Right renal pelvis (tissue), 4 donors: ENCODE measurements around the gene OLR1. TPM values are rescaled to one million over a fixed set of nuclear protein-coding genes. Genes with fewer than 3 reads are reported as not detected.
"Not testable (repeated sequence)": the region's sequence is repeated elsewhere in the genome, so short reads cannot be mapped to it uniquely, and the experiment has no call there.

ENCODE experiments used
- DNase-seq, 4 donors: peaks; one replicate each; pipeline ENCODE4 v3.0.0-alpha.2; 2013; ENCODE audit warnings: low read depth in 4 of 4, low spot score in 3 of 4, missing footprints in 1 of 4
- polyA plus RNA-seq, 4 donors: library from polyadenylated mRNA; unstranded; fragments of 120-200 nt; gene quantifications; one replicate each; pipeline ENCODE4 v1.2.1, GENCODE V29; 2013; ENCODE audit not compliant: insufficient read length in 4 of 4

OLR1 gene
- polyA plus RNA-seq, result 1 to 10 TPM; 1.2 to 1.8 (median 1.3) TPM

DNA sequence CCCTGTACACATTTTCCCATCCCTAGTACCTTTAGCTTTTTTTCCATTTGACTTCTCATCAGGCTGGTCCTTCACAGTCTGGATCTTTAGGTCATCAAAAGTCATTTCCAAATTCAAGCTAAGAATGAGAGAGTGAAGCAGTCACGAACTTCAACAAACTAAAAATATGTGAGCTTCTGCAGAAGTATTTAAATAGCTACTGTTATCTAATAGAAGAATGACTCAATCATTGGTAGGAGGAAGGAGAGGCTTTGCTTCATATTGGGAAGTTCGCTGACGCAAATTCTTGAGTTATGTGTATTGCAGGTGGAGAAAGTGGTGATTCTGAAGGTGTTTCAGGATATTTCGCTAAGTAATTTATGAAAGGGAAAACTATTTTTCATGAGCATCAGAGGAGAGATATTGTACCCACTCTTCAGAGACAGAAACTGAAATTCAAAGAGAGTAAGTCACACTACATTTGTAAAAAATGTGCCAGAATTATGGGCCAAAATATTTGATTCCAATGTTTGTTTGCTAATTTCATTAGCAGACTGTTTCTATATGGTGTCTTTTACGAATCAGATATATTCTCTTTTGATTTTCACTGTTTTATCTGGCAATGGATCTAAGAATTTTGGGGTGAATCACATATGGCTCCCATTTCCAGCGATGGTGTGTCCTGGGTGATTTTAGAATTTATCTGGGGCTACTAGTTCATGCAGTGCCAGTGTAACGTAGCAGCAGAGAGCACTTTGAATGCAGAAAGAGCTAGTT is at the start of gene OLR1:
Gene OLR1 (minus strand): TSS at position 160 of the 756 bp plus-strand sequence. CDS start 55 bp downstream, at position 105.
- DNase-seq, result no peak

DNA sequence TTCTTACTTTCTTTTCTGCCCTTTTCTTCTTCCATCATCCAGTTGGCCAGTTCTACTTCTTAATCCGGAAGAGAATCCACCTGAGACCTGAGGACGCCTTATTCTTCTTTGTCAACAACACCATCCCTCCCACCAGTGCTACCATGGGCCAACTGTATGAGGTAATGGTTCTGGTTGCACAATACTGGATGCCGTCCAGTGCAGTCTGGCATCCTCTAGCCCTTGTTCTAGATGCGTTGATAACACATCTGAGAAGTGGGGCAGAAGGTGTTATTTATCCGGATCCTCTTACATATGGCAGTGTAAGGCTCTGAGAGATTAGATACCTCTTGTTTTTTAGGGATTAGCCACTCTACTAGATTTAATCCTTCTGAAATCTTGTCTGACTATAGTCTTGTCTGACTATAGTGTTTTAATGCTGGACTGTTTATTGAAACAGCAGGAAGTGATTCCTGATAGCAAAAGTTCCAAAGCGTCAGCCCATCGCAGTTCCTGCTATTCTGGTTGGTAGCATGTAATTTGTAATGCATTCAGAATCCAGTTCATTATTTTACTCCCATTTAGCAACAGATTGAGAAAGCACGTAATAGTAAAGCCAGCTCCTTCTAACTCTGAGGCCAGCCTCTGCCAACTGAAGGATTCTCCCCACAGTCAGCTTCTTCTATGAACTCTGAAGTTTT is 48.6 kb upstream of the OLR1 start:
- no peak for DNase-seq

DNA sequence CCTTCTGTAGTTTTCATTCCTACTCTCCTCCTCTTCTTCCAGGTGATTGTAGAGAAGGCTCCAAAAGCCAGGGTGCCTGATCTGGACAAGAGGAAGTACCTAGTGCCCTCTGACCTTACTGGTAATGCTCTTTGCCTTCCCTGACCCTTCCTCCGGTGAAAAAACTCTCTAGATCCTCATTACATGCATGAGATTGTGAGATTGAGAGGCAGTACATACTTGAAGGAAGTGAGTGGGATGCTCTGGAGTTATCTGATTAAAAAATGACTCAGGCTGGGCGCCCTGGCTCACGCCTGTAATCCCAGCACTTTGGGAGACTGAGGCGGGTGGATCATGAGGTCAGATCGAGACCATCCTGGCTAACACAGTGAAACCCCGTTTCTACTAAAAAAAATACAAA is 46.1 kb upstream of the OLR1 start:
- no peak for DNase-seq

DNA sequence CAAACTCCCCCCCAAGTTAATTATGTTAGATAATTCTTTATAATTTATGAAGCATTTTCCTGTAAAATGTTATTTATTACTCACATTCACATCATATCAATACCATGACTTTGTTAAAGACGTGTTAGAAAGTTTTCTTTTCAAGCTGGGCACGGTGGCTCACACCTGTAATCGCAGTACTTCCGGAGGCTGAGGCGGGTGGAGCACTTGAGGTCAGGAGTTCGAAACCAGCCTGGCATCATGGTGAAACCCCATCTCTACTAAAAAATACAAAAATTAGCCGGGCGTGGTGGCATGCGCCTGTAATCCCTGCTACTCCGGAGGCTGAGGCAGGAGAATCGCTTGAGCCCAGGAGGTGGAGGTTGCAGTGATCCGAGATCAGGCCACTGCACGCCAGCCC is 44.0 kb upstream of the OLR1 start:
- not testable (repeated sequence) for DNase-seq

DNA sequence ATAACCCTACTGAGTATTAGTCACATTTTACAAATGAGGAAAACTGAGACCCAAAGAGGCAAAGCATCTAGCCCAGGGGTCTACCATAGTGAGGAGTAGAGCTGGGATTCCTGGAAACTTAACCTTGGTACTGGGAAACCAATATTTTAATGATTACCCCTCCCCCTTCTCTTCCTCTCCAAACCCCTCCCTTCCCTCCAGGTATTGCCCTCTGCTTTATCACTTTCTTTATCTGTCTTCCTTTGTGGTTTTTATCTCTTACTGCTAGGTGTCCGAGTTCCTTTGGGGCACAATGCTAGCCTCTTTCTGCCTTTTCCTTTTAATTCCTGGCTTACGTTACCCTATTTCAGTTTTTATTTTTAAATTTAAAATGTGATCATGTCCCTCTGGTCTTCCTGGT is 43.5 kb upstream of the OLR1 start:
- no peak for DNase-seq

DNA sequence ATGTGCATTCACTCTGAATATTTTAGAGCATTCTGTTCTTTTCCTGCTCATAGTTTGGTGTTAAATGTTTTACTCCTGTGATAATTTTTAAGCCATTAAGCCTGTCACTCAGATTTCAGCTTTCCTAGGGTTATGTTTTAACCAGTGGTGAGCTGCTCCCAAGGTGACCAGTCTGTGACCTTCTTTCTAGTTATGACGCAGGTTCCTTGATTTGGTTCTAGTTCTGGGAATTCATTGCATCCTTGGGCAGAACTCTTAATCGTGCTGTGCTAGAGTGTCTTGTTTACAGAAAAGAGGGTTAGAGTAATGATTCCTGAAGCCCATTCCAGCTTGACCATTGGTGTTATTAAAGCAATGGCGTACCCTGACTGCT is 42.9 kb upstream of the OLR1 start:
- no peak for DNase-seq

DNA sequence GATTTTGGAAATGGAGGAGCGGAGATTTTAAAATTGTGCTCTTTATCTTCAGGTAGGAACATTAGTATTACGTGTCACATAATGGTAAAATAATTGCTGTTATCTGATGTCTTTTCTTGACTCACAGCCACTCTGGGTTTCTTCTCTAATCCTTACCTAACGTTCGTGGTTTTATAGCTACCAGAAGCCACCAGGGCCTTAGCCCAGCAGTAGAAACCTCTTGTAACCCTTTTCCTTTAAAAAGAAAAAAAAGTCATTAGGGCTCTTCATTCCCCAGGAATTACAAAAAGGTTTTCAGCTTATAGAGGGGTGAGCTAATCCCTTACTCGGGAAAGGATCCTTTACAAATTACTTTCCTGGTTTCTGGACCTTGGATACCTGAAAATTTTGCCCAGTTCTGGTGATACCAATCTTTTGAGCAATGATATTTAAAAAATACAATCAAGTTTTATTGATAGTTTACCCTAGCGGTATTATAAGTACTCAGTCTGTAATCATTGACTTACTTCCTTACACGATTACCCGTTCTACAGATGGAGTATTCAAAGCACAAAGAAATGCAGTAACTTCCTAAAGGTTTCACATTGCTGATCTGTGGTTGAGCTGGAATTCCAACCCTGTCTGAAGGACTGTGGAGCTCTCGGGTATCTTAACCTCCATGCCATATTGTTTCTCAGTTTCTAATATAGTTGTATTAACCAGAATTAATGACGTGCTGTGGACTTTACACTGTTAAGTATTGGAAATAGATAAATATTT is 42.4 kb upstream of the OLR1 start:
- DNase-seq, result peak in 2 of 4 donors; percentile 10 to 17

DNA sequence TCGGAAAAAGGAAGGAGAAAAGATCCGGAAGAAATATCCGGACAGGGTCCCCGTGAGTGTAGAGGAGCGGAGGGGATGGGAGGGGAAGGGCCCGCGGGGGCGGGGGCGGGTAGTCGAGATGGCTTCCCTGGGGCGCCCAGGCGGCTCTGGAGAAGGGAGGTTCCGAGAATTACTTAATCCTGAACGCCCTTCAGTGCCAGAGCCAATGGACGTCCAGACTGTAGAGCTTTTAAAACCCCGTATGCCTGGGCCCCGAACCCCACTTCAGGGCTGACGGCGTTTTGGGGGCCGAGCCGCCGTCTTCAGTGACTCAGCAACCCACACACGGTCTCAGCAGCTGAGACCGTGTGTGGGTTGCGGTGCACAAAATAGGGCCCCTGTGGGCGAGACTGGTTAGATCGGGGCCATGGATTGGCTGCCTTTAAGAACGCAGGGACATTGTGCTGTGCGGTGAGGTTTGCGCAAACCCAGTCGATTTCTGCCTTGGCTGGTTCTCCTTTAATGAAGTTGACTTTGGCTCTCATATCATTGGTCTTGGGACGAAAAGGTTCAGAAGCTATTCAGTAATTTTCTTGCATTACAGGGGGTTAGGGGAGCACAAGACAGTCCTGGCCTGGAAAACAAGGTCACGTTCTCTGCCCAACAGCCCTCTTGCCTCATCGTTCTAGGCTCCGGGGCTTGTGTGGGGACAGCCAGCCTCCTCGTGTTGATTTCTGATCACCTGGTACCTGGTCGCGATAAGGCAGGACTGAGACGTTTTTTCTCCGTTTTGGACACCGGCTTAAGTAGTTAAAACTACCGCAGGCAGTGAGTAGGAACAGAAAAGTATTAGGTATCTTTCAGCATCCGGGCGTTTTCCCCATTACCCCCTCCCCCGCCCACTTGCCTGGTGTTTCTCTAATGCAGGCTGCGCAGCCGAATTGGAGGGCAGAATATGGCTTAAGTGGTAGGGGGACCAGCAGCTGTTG is 41.5 kb upstream of the OLR1 start:
- DNase-seq, result peak; percentile 44 to 63 (median 55)

DNA sequence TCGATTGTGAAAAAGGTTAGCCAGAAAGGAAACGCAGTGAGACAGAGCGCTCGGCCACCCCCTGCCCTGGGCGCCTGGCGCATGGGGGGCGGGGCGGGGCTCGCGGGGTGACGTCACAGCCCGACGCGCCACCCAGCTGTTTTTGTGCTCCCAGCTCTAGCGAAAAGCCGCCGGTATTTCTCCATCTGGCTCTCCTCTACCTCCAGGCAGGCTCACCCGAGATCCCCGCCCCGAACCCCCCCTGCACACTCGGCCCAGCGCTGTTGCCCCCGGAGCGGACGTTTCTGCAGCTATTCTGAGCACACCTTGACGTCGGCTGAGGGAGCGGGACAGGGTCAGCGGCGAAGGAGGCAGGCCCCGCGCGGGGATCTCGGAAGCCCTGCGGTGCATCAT is 40.8 kb upstream of the OLR1 start, which contains the start of gene GABARAPL1:
Gene GABARAPL1 (plus strand): TSS at position 139 of the 393 bp plus-strand sequence. CDS start 253 bp downstream, at position 392.
- DNase-seq, result peak in 3 of 4 donors; percentile 52 to 70 (median 69)

DNA sequence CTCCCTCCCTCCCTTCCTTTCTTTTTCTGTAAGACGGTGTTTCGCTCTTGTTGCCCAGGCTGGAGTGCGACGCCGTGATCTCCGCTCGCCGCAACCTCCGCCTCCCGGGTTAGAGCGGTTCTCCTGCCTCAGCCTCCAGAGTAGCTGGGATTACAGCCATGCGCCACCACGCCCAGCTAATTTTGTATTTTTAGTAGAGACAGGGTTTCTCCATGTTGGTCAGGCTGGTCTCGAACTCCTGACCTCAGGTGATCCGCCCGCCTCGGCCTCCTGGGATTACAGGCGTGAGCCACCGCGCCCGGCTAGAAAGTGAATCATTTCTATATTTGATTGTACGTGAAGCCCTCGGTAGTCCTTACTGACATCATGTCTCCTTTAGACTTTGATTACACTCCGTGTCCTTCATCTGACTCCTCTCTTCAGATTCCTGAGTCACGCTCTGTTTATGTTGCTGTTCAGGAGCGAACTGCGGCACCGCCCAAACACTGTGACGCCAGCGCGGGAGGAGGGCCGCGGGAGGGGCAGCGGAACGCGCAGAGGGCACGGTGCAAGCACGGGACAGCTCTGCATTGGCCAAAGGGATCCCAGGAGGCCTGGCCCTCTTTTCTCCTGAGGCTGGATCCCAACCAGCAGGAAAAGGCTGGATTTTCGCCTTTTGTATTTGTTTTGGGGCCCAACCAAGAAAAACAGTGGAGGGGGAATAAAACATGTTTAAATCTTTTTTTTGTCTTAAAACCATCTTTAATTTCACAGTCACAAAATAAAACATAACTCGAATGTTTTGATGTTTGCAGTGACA is 40.2 kb upstream of the OLR1 start:
- DNase-seq, result peak; percentile 84 to 90 (median 87)

DNA sequence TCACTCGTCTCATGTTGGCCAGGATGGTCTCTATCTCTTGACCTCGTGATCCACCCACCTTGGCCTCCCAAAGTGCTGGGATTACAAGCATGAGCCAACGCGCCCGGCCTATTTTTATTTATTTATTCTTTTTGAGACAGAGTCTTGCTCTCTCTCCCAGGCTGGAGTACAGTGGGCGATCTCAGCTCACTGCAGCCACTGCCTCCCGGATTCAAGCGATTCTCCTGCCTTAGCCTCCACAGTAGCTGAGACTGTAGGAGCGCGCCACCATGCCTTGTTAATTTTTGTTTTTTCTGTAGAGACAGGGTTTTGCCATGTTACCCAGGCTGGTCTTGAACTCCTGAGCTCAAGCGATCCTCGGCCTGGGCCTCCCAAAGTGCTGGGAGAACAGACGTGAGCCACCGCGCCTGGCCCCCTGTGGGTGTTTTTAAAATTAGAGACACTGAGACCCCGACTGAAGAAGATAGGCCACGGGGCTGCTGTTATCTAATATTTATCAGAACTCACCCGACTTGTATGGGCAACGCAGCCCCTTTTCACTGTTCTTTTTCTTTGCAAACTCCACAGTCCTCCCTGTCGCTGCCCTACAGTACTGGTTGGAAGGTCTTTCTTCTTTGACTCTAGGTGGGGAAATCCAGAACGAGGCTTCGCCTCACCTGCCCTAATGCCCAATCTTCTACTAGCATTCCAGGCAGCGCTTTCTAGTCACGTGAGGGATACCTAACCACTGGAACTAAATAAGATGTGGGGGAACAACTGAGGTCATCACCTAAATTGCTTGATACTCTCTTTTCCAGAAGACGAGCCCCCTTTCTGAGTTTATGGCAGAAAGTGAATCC is 39.4 kb upstream of the OLR1 start:
- no peak for DNase-seq

DNA sequence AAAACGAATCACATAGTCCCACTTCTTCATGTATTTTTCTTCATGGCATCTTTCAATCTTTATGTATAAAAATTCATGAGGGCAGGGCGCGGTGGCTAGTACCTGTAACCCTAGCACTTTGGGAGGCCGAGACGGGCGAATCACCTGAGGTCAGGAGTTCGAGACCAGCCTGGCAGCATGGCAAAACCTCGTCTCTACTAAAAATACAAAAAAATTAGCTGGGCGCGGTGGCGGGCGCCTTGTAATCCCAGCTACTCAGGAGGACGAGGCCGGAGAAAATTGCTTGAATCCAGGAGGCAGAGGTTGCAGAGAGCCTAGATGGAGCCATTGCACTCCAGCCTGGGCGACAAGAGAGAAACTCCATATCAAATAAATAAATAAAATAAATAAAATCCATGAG is 38.3 kb upstream of the OLR1 start:
- DNase-seq, result no peak

DNA sequence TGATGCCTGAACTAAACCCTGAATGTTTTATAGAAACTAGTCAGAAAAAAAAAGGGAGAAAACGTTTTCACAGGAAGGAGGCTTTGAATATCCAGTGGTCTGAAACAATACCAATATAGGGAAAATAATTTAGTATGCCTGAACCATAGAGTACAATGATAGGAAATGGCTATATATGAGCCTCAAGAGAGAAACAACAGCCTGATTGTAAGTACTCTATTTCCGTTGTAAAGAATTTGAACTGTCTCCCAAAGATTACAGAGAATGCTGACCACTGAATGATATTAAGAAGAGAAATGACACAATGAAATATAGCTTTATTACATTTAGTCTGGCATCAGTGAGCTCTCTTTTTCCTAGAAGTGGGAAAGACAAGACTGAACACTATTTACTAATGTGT is 35.2 kb upstream of the OLR1 start:
- no peak for DNase-seq

DNA sequence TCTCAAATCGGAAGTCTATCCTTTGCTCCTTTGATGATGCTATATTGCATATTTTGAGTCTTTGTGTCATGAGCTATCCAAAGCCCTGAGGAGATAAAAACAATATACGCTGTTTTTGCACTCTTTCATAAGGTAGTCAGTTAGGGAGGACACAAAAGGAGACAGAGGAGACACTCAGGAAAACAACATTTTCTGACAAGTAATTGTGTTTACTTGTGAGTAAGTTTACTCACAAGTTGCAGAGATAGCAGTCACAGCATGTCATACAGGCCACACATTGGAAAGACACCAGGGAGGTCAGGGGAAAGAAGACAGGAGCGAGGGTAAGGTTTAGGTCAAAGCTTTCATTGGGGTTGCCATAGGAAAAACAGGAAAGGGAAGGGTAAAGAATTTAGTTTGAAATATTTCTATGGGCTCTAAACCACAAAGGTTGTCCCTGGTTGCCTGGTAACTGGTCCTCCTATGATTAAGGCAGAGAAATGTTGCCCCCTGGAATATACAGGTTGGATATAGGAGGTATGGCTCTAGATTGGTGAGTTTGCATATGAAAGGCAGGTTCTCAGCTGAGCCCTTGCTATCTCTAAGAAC is 33.4 kb upstream of the OLR1 start:
- DNase-seq, result no peak

DNA sequence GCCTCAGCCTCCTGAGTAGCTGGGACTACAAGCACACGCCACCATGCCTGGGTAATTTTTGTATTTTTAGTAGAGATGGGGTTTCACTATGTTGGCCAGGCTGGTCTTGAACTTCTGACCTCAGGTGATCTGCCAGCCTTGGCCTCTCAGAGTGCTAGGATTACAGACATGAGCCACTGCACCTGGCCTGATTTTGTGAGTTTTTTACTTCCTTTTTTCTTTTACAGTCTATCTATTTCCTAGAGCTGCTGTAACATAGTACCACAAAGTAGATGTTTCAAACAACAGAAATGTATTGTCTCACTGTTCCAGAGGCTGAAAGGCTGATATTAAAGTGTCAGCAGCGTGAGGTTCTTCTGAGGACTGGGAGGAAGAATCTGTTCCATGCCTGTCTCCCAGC is 32.6 kb upstream of the OLR1 start:
- not testable (repeated sequence) for DNase-seq

DNA sequence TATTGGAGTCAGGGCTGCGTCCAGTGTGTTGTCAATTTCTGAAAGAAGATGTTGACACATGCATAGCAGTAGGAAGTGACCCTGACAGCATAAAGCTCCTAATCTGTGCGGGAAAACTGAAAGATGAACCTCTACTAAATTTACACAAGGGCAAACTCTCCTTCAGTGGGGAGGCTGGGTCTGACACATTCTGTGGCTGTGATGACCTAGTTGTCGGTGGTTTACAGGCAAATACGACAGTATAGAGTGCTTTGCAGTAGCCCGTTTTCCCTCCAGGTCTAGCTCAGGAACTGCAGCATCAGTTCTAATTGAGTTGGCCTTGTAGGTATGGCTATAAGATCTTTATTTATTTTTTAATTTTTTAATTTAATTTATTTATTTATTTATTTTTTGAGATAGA is 25.9 kb upstream of the OLR1 start:
- no peak for DNase-seq

DNA sequence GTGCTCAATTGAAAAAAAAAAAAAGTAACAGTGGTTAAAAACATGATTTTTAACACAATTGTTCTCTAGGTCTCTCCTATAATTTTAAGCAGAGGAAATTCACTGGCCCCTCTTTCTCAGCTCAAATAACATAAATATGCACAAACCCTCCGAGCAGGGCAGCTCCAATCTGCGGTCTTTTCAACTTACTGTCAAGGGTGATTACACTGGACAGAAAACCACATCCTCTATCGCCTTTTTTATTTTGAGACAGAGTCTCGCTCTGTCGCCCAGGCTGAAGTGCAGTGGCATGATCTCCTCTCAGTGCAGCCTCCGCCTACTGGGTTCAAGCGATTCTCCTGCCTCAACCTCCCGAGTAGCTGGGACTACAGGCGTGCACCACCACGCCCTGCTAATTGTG is 24.3 kb upstream of the OLR1 start:
- DNase-seq, result no peak

DNA sequence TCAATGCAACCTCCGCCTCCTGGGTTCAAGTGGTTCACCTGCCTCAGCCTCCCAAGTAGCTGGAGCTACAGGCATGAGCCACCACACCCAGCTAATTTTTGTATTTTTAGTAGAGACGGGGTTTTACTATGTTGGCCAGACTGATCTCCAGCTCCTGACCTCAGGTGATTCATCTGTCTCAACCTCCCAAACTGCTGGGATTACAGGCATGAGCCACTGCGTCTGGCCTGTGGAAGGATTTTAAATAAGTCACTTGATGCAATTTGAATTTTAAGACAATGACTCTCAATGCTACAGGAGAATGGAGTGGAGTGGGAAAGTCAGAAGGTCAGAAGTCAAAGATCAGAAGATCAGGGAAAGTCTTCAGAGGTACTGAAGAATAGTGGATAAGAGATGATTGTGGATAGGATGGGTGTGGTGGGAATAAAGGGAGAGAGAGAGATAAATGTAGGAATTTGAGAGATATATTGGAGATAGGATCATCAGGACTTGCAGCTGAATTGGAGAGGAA is 22.3 kb upstream of the OLR1 start:
- no peak for DNase-seq
